Common myeloid progenitor, CD34-positive (primary cell): ENCODE measurements around the gene XIRP2.

ENCODE experiments used
- CTCF ChIA-PET: fragments of 350-600 bp; sonication (Branson Sonifier 250); formaldehyde crosslinking; loops from one replicate; lab custom pipeline; 2021; ENCODE audit warnings: antibody characterized with exemption; lab: Charles Lee
- POLR2A ChIA-PET: fragments of 350-600 bp; sonication (Branson Sonifier 250); formaldehyde crosslinking; loops from one replicate; lab custom pipeline; 2021; ENCODE audit warnings: antibody characterized with exemption; lab: Charles Lee
- DNase-seq, 3 donors: peaks; one replicate each; pipeline versions ENCODE4 v3.0.0 to v3.0.0-alpha.2; 2013
- H3K27ac ChIP-seq, 2 experiments: 1 replicate in 1 of 2; 2 replicates in 1 of 2; pipeline ENCODE4 v1.7.0; 2013; ENCODE audit warnings: inconsistent platforms in 2 of 2, low read length in 2 of 2, mild to moderate bottlenecking in 2 of 2, low read depth in 1 of 2, moderate library complexity in 1 of 2; ENCODE audit not compliant: severe bottlenecking in 2 of 2, insufficient read depth in 1 of 2, poor library complexity in 1 of 2
- H3K27me3 ChIP-seq, 5 experiments: replicated peaks in 2 of 5; 1 replicate in 3 of 5; 2 replicates in 2 of 5; pipeline versions ENCODE4 v1.6.1 to v1.7.0; 2013; ENCODE audit warnings: low read length in 4 of 5, mild to moderate bottlenecking in 2 of 5, moderate library complexity in 2 of 5, inconsistent platforms in 1 of 5; ENCODE audit not compliant: insufficient read depth in 5 of 5, control insufficient read depth in 4 of 5
- H3K36me3 ChIP-seq, 4 experiments: 1 replicate in 2 of 4; 2 replicates in 2 of 4; pipeline versions ENCODE4 v1.6.1 to v1.7.0; 2013; ENCODE audit warnings: low read length in 3 of 4, control low read depth in 1 of 4, mild to moderate bottlenecking in 1 of 4; ENCODE audit not compliant: control insufficient read depth in 4 of 4, insufficient read depth in 4 of 4
- H3K4me1 ChIP-seq, 4 experiments: 1 replicate in 3 of 4; 2 replicates in 1 of 4; pipeline versions ENCODE4 v1.6.1 to v1.7.1; 2013; ENCODE audit warnings: low read length in 3 of 4, mild to moderate bottlenecking in 3 of 4, control low read depth in 1 of 4, inconsistent platforms in 1 of 4, moderate library complexity in 1 of 4; ENCODE audit not compliant: control insufficient read depth in 4 of 4, insufficient read depth in 4 of 4; ENCODE audit errors: control extremely low read depth in 1 of 4
- H3K4me3 ChIP-seq, 7 experiments: 1 replicate in 4 of 7; 2 replicates in 3 of 7; pipeline versions ENCODE4 v1.5.1 to v1.7.0; 2013; ENCODE audit warnings: mild to moderate bottlenecking in 7 of 7, low read length in 6 of 7, moderate library complexity in 6 of 7, inconsistent platforms in 2 of 7, low read depth in 2 of 7, control low read depth in 1 of 7; ENCODE audit not compliant: insufficient read depth in 4 of 7, control insufficient read depth in 1 of 7; ENCODE audit errors: extremely low read depth in 1 of 7
- H3K9me3 ChIP-seq, 5 experiments: 1 replicate in 4 of 5; 2 replicates in 1 of 5; pipeline versions ENCODE4 v1.6.1 to v1.7.1; 2013; ENCODE audit warnings: low read length in 4 of 5, mild to moderate bottlenecking in 2 of 5, inconsistent platforms in 1 of 5, low read depth in 1 of 5, moderate library complexity in 1 of 5; ENCODE audit not compliant: control insufficient read depth in 4 of 5, insufficient read depth in 2 of 5; ENCODE audit errors: control extremely low read depth in 1 of 5
- WGBS: methylation state at CpG from one replicate; pipeline ENCODE4 v1.1.5; 2013; ENCODE audit not compliant: insufficient coverage; 5-methylcytosine and 5-hydroxymethylcytosine counted together

The XIRP2 gene

DNA sequence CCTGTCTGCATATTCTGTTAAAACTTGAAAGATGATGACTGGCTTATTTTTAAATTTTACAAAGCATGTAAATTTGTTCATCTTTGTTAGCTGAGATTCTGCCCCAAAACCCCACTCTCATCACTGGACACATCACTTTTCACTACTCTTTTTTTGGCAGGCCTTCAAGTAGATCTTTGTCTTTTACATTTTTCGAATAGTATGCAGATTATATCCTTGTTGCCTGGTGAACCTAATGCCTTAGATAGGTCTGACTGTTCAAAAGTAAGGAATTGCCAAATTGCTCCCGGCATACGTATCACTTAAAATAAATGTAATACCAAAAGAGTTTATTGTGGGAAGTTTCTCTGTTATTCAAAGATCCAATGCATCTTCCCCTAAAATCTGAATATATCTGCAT is 303.3 kb downstream of the XIRP2 start:
- no peak for DNase-seq
- Histone ChIP-seq H3K27ac (no peak overlapping the region), H3K9me3 (no peaks in the 10 kb centered on the region), H3K36me3 (no peaks in the 10 kb centered on the region), H3K4me3 (no peak overlapping the region), H3K4me1 (peaks cover 7 to 16% (median 13%) of the 10 kb centered on the region in 4 experiments), H3K27me3 (no peaks in the 10 kb centered on the region)
- POLR2A ChIA-PET = no interaction called here
- 100% methylated on average over 1 of the region's 3 CpGs for WGBS
- CTCF ChIA-PET = no interaction called here

DNA sequence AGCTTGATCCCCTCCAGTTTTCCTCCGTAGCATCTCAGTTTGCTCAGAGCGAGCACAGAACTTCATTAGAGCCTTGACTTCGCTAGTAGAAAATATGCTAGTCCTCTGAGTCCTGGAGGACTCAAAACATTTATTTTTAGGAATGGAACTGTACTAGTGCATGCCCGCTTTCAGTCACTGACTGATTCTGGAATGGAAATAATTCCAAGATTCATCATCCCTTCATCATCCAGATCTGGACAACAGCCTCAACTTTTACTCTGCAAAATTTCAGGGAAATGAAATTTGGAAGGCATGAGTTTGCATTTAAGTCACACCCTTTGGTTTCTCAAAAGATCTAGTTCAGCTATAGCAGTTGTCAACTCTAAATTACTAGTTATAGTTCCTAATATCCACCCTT is 304.6 kb downstream of the XIRP2 start:
- ChIA-PET CTCF (no interaction called here), POLR2A (no interaction called here)
- Histone ChIP-seq H3K36me3 (no peaks in the 10 kb centered on the region), H3K4me1 (peaks cover 12 to 27% (median 20%) of the 10 kb centered on the region in 4 experiments), H3K27me3 (no peaks in the 10 kb centered on the region), H3K9me3 (no peaks in the 10 kb centered on the region), H3K27ac (no peak overlapping the region), H3K4me3 (no peak overlapping the region)
- 100% methylated on average over 3 of the region's 4 CpGs for WGBS
- DNase-seq = no peak

GRCh38 chr2:167196461-167197252 is 308.4 kb downstream of the XIRP2 start:
- Histone ChIP-seq H3K9me3 (no peaks in the 10 kb centered on the region), H3K4me3 (peak overlapping the region in 6 of 7 experiments; percentile 16 to 69 (median 46)), H3K4me1 (peaks cover 12 to 44% (median 21%) of the 10 kb centered on the region in 4 experiments), H3K36me3 (no peaks in the 10 kb centered on the region), H3K27me3 (no peaks in the 10 kb centered on the region), H3K27ac (peak overlapping the region; percentile 6 to 52)
- peak; percentile 76 to 94 (median 93) for DNase-seq
- POLR2A ChIA-PET = interaction anchor here (1.0 kb wide), 1 partner anchor 81 kb away, joined by 3 read pairs; no protein-coding TSS in a partner anchor
- CTCF ChIA-PET = interaction anchor here (0.7 to 1.4 kb wide), 3 partner anchors 16 to 39 kb away, joined by 3 to 4 read pairs (median 3); no protein-coding TSS in a partner anchor
- 0% methylated on average over 4 of the region's 6 CpGs for WGBS

DNA sequence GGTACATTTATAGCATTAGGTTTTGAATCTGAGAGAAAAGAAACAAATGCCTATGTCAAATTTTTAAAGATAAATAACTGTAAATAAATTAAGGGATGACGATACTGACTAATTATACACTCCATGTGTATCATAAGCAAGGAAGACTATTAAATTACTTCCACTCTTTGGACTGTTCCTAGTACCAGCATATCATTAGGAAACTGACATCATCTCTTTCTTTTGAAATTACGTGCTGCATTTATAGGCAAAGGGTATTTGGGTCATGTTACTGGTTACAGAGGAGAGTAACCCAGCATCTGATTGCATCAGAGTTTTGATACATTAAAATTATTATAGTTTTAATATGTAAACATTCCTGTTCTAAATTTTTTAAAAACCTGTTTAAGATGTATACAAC is 309.7 kb downstream of the XIRP2 start:
- ChIA-PET CTCF (no interaction called here), POLR2A (no interaction called here)
- no CpG with 5 or more reads among the region's 2 CpGs for WGBS
- Histone ChIP-seq H3K27me3 (no peaks in the 10 kb centered on the region), H3K9me3 (no peaks in the 10 kb centered on the region), H3K4me1 (peaks cover 12 to 44% (median 21%) of the 10 kb centered on the region in 4 experiments), H3K4me3 (no peak overlapping the region), H3K36me3 (no peaks in the 10 kb centered on the region), H3K27ac (no peak overlapping the region)
- DNase-seq = no peak

- ChIA-PET CTCF (no interaction called here), POLR2A (no interaction called here)
- H3K27me3 ChIP-seq = no peaks in the 10 kb centered on the region
- no peak overlapping the region for H3K27ac ChIP-seq
- no peak for DNase-seq
- no peaks in the 10 kb centered on the region for H3K9me3 ChIP-seq
- H3K4me1 ChIP-seq = peaks cover 12 to 44% (median 21%) of the 10 kb centered on the region in 4 experiments
- H3K4me3 ChIP-seq = peak overlapping the region in 1 of 7 experiments; percentile 25
- H3K36me3 ChIP-seq = no peaks in the 10 kb centered on the region
- no CpG with 5 or more reads among the region's 2 CpGs for WGBS
Observed at GRCh38 chr2:167198576-167198975, 310.3 kb downstream of the XIRP2 start.

GRCh38 chr2:167200019-167200418 is 311.7 kb downstream of the XIRP2 start:
- H3K27ac ChIP-seq = peak overlapping the region in 1 of 2 experiments; percentile 30
- no peaks in the 10 kb centered on the region for H3K27me3 ChIP-seq
- WGBS = 75% methylated on average over 3 of the region's 5 CpGs
- POLR2A ChIA-PET = no interaction called here
- CTCF ChIA-PET = interaction anchor here (2.6 kb wide), 1 partner anchor 11 kb away, joined by 17 read pairs; no protein-coding TSS in a partner anchor
- H3K4me1 ChIP-seq = peaks cover 12 to 43% (median 21%) of the 10 kb centered on the region in 4 experiments
- peak in 2 of 3 donors; percentile 64 to 81 for DNase-seq
- H3K36me3 ChIP-seq = no peaks in the 10 kb centered on the region
- H3K9me3 ChIP-seq = no peaks in the 10 kb centered on the region
- H3K4me3 ChIP-seq = no peak overlapping the region

DNA sequence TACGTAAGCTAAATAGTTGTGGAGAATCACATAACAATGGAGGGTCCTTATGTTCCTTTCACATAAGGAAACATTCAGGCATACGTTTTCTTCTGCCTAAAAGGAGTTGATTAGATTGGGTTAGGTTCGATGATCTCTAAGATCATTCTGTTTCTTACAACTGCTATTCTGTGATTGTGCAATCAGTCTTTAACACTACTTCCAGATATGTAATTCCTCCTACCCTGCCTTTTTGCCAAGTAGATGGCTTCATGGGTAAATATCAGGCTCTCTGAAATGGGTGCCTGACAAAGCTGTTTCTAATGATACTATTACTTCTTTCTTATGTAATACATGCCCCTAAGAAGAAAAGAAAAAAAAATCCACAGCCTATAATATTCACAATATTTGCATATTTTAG is 321.5 kb downstream of the XIRP2 start:
- CTCF ChIA-PET = interaction anchor here (0.9 to 4.5 kb wide), 9 partner anchors 8 to 670 kb away, joined by 3 to 53 read pairs (median 4); no protein-coding TSS in a partner anchor
- Histone ChIP-seq H3K9me3 (no peaks in the 10 kb centered on the region), H3K36me3 (no peaks in the 10 kb centered on the region), H3K4me3 (no peak overlapping the region), H3K4me1 (peaks cover 0 to 7% (median 0%) of the 10 kb centered on the region in 4 experiments), H3K27ac (no peak overlapping the region), H3K27me3 (no peaks in the 10 kb centered on the region)
- DNase-seq = peak in 1 of 3 donors; percentile 24
- POLR2A ChIA-PET = no interaction called here
- WGBS = no CpG with 5 or more reads among the region's 3 CpGs
